Measurements from ENCODE around the gene SUSD5.

DNA sequence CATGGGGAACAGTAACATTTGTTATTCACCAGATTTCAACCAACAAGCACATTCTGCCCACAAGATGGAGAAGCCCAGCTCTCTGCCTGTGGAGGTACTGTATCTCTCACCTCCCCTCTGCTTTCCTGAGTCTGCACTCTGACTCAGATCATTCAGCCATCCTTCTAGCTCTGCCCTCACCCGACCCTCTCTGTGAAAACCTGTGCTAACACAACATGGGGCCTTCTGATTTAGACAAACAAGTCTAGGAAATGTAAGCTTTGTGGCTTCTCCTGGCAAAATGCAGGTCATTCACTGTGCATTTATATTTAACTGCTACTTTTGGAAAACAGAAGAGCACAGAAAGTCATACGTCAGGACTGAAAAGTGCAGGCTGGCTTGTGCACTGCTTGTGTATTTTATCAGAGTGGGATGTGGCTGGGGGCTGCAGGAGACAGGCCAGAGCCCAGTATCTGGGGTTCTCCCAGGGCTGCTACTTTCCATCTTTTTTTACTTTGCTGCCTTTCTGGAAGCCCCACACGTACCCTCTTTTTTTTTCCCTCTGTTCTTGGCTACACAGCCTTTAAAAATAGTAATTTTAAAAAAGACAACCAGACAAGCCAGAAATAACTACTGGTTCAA is 50.8 kb downstream of the SUSD5 start:
- TF ChIP-seq, protein P1, sequence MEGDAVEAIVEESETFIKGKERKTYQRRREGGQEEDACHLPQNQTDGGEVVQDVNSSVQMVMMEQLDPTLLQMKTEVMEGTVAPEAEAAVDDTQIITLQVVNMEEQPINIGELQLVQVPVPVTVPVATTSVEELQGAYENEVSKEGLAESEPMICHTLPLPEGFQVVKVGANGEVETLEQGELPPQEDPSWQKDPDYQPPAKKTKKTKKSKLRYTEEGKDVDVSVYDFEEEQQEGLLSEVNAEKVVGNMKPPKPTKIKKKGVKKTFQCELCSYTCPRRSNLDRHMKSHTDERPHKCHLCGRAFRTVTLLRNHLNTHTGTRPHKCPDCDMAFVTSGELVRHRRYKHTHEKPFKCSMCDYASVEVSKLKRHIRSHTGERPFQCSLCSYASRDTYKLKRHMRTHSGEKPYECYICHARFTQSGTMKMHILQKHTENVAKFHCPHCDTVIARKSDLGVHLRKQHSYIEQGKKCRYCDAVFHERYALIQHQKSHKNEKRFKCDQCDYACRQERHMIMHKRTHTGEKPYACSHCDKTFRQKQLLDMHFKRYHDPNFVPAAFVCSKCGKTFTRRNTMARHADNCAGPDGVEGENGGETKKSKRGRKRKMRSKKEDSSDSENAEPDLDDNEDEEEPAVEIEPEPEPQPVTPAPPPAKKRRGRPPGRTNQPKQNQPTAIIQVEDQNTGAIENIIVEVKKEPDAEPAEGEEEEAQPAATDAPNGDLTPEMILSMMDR (IDR thresholded peaks at IDR 0.05), result no peak
- TF ChIP-seq POLR2AphosphoS5 (IDR thresholded peaks at IDR 0.05), result no peak
